Measurements from ENCODE around the gene ADCYAP1R1. TPM values are rescaled to one million over a fixed set of nuclear protein-coding genes. Genes with fewer than 3 reads are reported as not detected.

Gene ADCYAP1R1
- total RNA-seq, 4 donors from 2014 or later, result 0.27 to 1.4 (median 0.59) TPM

- Histone ChIP-seq H3K27me3 (no peaks in the 10 kb centered on the region), H3K9me3 (no peaks in the 10 kb centered on the region), H3K36me3 (no peaks in the 10 kb centered on the region), H3K4me1 (no peaks in the 10 kb centered on the region), H3K27ac (no peak overlapping the region), H3K4me3 (no peak overlapping the region)
- peak in 2 of 3 donors; percentile 23 to 32 for DNase-seq
- no peak for TF ChIP-seq POLR2A (IDR thresholded peaks at IDR 0.05)
- TF ChIP-seq, protein P1, sequence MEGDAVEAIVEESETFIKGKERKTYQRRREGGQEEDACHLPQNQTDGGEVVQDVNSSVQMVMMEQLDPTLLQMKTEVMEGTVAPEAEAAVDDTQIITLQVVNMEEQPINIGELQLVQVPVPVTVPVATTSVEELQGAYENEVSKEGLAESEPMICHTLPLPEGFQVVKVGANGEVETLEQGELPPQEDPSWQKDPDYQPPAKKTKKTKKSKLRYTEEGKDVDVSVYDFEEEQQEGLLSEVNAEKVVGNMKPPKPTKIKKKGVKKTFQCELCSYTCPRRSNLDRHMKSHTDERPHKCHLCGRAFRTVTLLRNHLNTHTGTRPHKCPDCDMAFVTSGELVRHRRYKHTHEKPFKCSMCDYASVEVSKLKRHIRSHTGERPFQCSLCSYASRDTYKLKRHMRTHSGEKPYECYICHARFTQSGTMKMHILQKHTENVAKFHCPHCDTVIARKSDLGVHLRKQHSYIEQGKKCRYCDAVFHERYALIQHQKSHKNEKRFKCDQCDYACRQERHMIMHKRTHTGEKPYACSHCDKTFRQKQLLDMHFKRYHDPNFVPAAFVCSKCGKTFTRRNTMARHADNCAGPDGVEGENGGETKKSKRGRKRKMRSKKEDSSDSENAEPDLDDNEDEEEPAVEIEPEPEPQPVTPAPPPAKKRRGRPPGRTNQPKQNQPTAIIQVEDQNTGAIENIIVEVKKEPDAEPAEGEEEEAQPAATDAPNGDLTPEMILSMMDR (IDR thresholded peaks at IDR 0.05), result no peak
These were observed 46.7 kb downstream of the ADCYAP1R1 start for GRCh38 chr7:31098642-31099360.

DNA sequence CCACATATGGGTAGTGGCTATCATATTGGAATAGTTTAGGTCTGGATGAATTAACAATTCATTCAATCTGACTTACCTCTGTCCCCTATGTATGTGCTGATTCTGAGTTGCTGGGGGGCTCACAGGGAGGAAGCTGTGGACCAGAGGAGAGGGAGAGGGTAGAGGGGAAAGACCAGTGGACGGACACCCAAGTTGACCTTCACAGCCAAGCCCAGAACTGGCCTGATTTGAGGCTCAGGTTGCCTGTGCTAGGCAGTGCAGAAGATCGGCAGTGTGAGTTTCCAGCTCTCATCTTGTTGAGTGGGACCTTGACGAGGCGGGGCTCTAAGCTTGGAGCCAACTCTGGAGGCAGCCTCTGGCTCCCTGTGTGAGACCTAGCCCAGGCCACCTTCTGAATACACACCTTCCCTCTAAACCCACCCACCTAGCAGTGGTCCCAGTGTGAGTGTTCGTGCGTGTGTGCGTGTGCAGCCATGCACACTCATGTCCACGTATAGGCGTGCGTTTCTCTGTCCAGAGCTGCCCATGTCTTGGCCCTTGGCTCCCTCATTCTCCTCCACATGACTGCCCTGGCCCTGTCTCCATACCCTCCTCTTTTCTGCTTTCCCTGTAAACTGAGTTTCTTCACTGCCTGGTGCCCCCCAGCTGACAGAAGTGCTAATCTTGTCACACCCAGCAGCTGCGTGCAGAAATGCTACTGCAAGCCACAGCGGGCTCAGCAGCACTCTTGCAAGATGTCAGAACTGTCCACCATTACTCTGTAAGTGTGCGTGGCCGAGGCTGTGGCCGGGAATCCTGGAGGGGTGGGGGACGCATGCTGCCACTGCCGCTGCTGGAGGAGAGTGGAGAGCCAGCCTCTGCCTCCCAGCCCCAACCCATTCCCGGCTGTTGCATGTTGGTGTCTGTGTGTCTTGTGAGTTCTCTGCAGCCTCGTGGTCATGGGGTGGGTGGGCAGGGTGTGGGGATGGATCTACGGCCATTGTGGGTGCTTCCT, 47.6 kb downstream of the ADCYAP1R1 start:
- no peak overlapping the region for H3K4me3 ChIP-seq
- TF ChIP-seq, protein P1 (IDR thresholded peaks at IDR 0.05), result no peak
- no peak for TF ChIP-seq POLR2A (IDR thresholded peaks at IDR 0.05)
- no peaks in the 10 kb centered on the region for H3K36me3 ChIP-seq
- peak in 2 of 3 donors; percentile 23 to 27 for DNase-seq
- H3K4me1 ChIP-seq, result no peaks in the 10 kb centered on the region
- H3K27me3 ChIP-seq, result no peaks in the 10 kb centered on the region
- H3K27ac ChIP-seq, result no peak overlapping the region
- H3K9me3 ChIP-seq, result no peaks in the 10 kb centered on the region

- no peaks in the 10 kb centered on the region for H3K36me3 ChIP-seq
- H3K4me1 ChIP-seq, result no peaks in the 10 kb centered on the region
- DNase-seq, result no peak
- no peak overlapping the region for H3K4me3 ChIP-seq
- no peaks in the 10 kb centered on the region for H3K27me3 ChIP-seq
- no peaks in the 10 kb centered on the region for H3K9me3 ChIP-seq
- TF ChIP-seq POLR2A (IDR thresholded peaks at IDR 0.05), result no peak
- TF ChIP-seq, protein P1 (IDR thresholded peaks at IDR 0.05), result no peak
- H3K27ac ChIP-seq, result no peak overlapping the region
These were observed 48.3 kb downstream of the ADCYAP1R1 start for GRCh38 chr7:31100445-31100844.

- Histone ChIP-seq H3K36me3 (no peaks in the 10 kb centered on the region), H3K27ac (no peak overlapping the region), H3K4me1 (no peaks in the 10 kb centered on the region), H3K9me3 (no peaks in the 10 kb centered on the region), H3K4me3 (no peak overlapping the region), H3K27me3 (no peaks in the 10 kb centered on the region)
- peak in 2 of 3 donors; percentile 18 to 22 for DNase-seq
- TF ChIP-seq, protein P1 (IDR thresholded peaks at IDR 0.05), result no peak
- TF ChIP-seq POLR2A (IDR thresholded peaks at IDR 0.05), result no peak
These were observed 48.8 kb downstream of the ADCYAP1R1 start for GRCh38 chr7:31100871-31101270.

- TF ChIP-seq, protein P1 (IDR thresholded peaks at IDR 0.05), result no peak
- no peak overlapping the region for H3K27ac ChIP-seq
- no peak overlapping the region for H3K4me3 ChIP-seq
- H3K9me3 ChIP-seq, result no peaks in the 10 kb centered on the region
- H3K36me3 ChIP-seq, result no peaks in the 10 kb centered on the region
- no peaks in the 10 kb centered on the region for H3K27me3 ChIP-seq
- peak in 2 of 3 donors; percentile 17 to 26 for DNase-seq
- no peaks in the 10 kb centered on the region for H3K4me1 ChIP-seq
These were observed 49.4 kb downstream of the ADCYAP1R1 start for GRCh38 chr7:31101544-31101943.

Measured in Peyer's patch (tissue), 4 donors.